Astrocyte (in vitro differentiated cells and primary cell): ENCODE measurements around the gene CABP4.

Experiments
- EZH2 ChIP-seq: IDR thresholded peaks from 2 replicates; pipeline ENCODE4 v1.6.1; 2012; ENCODE audit warnings: mild to moderate bottlenecking, low read length, inconsistent platforms; ENCODE audit not compliant: insufficient read depth
- TF ChIP-seq, protein P1 (sequence below): IDR thresholded peaks from 2 replicates; pipeline ENCODE4 v1.5.1; 2011; ENCODE audit warnings: low read depth, mild to moderate bottlenecking, inconsistent platforms, low read length, moderate library complexity; ENCODE audit not compliant: insufficient read depth

DNA sequence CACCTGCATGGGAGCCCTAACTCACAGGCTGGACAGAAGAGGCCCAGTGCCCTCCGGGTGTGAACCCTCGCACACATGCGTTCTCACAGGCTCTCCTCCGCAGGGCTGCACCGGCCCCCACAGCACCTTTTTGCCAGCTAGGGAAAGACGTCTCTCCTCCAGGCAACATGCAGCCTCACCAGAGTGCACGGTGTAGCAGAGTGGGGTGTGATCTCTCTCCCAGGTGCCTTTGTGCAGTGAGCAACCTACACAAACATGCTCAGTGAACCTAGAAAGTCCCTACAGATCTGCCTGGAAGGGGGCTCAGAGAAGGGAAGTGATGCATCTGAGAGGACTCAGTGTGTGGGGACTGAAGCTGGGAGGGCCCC, 43.4 kb upstream of the CABP4 start:
- TF ChIP-seq, protein P1, sequence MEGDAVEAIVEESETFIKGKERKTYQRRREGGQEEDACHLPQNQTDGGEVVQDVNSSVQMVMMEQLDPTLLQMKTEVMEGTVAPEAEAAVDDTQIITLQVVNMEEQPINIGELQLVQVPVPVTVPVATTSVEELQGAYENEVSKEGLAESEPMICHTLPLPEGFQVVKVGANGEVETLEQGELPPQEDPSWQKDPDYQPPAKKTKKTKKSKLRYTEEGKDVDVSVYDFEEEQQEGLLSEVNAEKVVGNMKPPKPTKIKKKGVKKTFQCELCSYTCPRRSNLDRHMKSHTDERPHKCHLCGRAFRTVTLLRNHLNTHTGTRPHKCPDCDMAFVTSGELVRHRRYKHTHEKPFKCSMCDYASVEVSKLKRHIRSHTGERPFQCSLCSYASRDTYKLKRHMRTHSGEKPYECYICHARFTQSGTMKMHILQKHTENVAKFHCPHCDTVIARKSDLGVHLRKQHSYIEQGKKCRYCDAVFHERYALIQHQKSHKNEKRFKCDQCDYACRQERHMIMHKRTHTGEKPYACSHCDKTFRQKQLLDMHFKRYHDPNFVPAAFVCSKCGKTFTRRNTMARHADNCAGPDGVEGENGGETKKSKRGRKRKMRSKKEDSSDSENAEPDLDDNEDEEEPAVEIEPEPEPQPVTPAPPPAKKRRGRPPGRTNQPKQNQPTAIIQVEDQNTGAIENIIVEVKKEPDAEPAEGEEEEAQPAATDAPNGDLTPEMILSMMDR: no peak
- TF ChIP-seq EZH2: no peak
